GM18951 (cell line): ENCODE results near the gene SERP2.

Experiments
- POLR2A ChIP-seq: IDR thresholded peaks from 4 replicates; pipeline ENCODE4 v1.6.1; 2011; ENCODE audit warnings: mild to moderate bottlenecking; ENCODE audit not compliant: insufficient read length, insufficient read depth; ENCODE audit errors: extremely low read depth
- in situ Hi-C: fragments of 300-500 bp; cut with MboI; formaldehyde crosslinking; loops from one replicate; pipeline ENCODE4 v1.12.0; 2022; ENCODE audit warnings: low sequenced_read_pairs, mixed read lengths, inconsistent platforms; ENCODE audit not compliant: unreplicated experiment

Gene SERP2

GRCh38 chr13:44400736-44401135 lies 27.1 kb downstream of the SERP2 start:
- no peak for TF ChIP-seq POLR2A
- in situ Hi-C loops: no loop called here

DNA sequence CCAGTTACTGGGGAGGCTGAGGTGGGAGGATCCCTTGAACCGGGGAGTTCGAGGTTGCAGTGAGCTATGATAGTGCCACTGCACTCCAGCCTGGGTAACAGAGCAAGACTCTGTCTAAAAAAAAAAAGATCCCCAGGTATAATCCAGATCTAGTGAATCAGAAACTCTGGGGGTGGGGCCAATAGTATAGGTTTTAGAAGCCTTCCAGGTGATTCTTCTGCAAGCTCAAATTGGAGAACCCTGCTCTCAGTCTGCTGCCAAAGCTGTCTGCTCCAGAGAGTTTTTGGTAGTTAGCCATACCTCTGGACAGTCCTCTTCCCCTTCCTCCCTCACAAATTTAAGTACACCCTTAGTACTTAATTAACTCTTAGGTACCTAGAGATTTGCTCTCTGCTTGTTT lies 28.0 kb downstream of the SERP2 start:
- in situ Hi-C loops: no loop called here

DNA sequence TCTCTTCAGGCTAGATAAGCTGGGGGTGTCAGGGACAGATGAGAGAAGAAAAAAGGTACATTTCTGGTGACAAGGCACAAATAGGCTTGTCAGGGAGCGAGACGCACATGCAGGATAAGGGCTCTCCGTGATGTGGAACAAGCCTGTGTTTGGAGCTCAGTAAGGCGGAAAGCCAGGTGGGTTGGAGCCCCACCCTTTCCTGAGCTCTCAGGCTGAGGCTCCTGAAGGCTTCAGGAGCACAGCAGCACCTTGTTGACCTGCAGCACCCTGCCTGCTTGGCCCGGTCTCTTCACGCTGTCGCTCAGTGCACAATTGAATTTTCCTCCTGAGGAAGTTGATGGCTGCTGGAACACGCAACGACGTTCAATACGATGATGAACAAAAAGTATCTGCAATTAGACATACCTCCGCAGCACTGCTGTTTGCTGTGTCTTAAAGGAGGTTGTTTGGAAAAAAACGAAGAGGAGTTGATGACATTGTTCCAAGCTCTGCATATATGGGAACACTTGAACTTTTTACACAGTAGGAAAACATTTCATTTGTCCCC lies 29.3 kb downstream of the SERP2 start:
- in situ Hi-C loops: no loop called here
- no peak for TF ChIP-seq POLR2A

More for the DNA sequence above, 28.0 kb downstream of the SERP2 start:
- TF ChIP-seq POLR2A: no peak

DNA sequence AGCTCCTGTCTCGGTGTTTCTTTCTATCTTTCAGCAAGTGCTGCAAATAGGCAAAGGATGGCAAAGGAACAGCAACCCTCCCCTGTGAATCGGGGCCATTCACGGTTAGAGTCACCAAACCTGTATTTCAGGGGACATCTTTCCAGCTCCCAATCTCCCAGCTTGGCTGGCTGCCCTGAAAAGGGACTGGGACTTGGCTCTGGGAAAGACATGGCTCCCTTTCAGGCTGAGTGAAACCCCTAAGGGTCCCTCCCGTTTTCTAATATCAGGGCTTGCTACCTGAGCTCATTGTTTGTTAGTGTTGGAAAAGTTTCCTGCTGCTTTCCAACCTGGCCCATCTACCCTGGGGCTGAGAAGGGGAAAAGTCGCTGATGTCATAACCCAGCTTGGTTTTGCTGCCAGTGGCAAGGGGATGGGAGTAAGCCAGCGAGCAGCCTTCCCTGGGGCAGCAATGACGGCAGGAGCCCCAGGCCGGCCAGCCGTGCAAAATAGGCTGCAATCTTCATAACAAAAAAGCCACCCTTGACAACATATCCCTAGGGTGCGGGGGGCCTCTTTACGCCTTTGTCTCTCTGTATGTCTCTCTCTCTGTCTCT lies 29.9 kb downstream of the SERP2 start:
- in situ Hi-C loops: no loop called here
- no peak for TF ChIP-seq POLR2A

- in situ Hi-C loops: no loop called here
- no peak for TF ChIP-seq POLR2A
Observed at GRCh38 chr13:44404261-44405132, 30.9 kb downstream of the SERP2 start.

GRCh38 chr13:44406617-44407016 lies 33.0 kb downstream of the SERP2 start:
- TF ChIP-seq POLR2A: no peak
- in situ Hi-C loops: no loop called here

DNA sequence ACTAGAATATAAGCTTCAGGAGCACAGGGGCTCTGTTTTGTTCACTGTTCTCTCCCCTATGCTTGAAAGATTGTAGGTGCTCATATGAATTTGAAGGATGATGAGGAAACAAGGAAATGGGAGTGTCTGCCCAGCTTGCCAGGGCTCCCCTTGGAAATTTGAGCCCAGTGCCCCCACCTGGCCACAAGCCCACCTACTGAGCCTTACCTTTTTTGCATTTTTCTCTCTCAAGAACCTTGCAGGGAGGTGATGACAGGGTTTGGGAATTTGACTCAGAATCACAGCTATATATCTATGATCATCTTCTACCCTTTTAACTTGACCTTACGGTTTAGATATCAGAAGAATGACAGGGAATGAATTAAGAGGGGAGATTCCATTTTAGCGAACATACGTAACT lies 33.8 kb downstream of the SERP2 start:
- no peak for TF ChIP-seq POLR2A
- in situ Hi-C loops: no loop called here

- in situ Hi-C loops: no loop called here
- no peak for TF ChIP-seq POLR2A
Observed at GRCh38 chr13:44407891-44408290, 34.3 kb downstream of the SERP2 start.

- in situ Hi-C loops: no loop called here
- no peak for TF ChIP-seq POLR2A
Observed at GRCh38 chr13:44409595-44409994, 36.0 kb downstream of the SERP2 start.

DNA sequence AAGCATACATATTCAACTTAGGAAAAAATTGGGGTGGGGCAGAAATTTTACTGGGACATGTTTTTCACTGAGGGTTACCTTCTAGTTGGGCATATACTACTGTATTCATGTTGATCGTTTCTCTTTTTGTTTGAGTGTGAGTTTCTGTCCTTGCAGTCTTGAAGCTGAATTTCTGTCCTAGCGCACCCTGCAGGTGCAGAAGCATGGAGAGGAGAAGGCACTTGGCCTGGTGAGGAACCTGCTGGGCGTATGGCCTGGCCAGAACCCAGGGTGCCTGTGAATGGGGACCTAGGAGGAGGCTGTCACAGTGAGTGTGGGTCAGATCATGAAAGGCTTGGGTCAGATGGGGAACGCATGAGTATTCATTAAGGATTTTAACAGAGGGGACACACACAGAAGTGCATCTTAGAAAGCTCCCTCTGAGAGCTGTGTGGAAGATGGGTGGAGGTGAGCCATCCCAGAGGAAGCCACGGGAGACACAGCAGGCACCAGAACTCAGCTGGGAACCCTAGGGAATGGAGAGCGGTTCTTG lies 36.8 kb downstream of the SERP2 start:
- no peak for TF ChIP-seq POLR2A
- in situ Hi-C loops: no loop called here

GRCh38 chr13:44411841-44412240 lies 38.2 kb downstream of the SERP2 start:
- in situ Hi-C loops: no loop called here
- no peak for TF ChIP-seq POLR2A

- TF ChIP-seq POLR2A: no peak
- in situ Hi-C loops: no loop called here
Observed at GRCh38 chr13:44412346-44412935, 38.8 kb downstream of the SERP2 start.

GRCh38 chr13:44413095-44413494 lies 39.5 kb downstream of the SERP2 start:
- no peak for TF ChIP-seq POLR2A
- in situ Hi-C loops: no loop called here

DNA sequence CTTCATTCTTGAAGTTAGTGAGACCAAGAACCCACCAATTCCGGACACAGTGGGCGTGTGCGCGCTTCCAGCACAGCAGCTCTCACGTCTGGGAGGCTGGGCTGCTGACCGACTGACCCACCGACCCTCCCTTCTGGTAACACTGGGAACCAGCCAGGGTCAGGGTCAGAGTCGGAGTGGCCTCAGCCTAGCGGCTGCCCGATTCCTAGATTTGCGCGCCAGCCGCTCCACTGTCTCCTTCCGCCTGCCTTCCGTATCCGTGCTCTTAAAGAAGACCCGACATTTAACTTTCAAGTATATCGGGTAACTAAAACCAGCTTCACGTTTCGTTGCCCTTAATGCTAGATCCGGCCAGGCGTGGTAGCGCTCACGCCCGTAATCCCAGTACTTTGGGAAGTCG lies 41.1 kb downstream of the SERP2 start:
- in situ Hi-C loops: no loop called here
- no peak for TF ChIP-seq POLR2A

DNA sequence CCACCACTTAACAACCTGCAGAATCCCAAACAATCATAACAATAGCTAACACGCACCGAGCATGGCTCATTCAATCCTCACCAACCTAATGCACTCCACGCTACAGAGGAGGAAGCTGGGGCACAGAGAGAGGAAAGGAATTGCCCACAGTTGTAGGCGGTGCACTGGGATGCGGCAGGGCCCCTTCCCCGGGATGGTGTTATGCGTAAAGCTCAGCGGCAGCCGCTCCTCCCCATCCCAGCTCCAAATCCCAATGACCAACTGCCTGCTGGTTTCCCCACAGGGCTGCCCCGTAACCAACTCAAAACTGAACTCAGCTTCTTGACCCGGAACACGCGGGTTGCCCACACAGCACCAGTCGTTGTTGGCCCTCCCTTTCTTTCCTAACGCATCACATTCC lies 42.2 kb downstream of the SERP2 start:
- TF ChIP-seq POLR2A: no peak
- in situ Hi-C loops: no loop called here
